Measurements from ENCODE around the gene P4HA2. TPM values are rescaled to one million over a fixed set of nuclear protein-coding genes. Genes with fewer than 3 reads are reported as not detected.
A peak's percentile ranks its signal among the peaks of the same experiment; 100 is the strongest.

P4HA2 gene
- total RNA-seq (2014; rRNA removed) (38.7 and 43.6 TPM in 2 replicates), Bru-seq, nascent RNA (percentile 52 among the genes with signal in this experiment), BruChase-seq, experiment 1, labeled RNA remaining after a 6-hour chase (percentile 59 among the genes with signal in this experiment), BruChase-seq, experiment 2, labeled RNA remaining after a 2-hour chase (percentile 57 among the genes with signal in this experiment)
- long read RNA-seq, transcript P4HA2-202 (15 exons, 2,313 nt): major isoform, 21 of 89 reads
- long read RNA-seq, transcript P4HA2-201 (16 exons, 2,230 nt): minor isoform, 8 of 89 reads
- long read RNA-seq, transcript P4HA2-203 (16 exons, 2,223 nt): minor isoform, 6 of 89 reads
- long read RNA-seq, partial matches to known transcripts: 11 of 89 reads
- long read RNA-seq, other reads (novel, unspliced or antisense): 43 of 89 reads

DNA sequence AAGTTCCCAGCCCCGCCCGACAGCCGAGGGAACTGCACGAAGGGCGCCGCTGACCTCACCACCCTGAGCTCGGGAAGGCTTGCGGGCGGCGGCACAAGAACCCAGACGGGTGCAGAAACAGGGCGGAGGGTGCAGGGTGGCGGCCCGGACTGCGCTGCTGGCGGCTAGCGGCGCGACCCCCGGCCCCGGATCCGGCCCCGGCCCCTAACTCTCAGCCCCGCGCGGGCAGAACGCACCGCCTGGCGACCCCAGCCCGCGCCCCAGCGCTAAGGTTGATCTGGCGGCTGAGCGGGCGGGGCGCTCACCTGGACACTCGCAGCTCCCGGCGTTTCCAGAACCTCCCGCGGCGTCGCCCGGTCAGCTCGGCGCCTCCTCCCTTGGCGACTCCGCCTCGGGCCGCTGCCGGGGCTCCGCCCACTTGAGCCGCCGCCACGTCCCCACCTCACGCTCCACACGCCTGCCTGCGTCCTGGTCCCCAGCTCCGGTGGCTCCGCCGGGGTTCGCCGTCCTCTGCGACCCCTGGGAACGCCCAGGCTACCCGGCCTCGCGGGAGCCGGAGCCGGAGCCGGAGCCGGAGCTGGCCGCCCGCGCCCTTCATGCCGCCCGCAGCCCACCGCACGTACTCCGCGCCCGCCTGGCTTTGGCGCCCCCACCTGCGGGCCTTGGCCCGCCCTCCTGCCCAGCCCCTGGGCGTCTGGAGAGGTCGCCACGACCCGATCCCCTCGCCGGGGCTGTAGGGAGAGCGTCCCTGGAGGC lies at the start of gene P4HA2:
Gene P4HA2 (minus strand): TSS at position 369 of the 756 bp plus-strand sequence. CDS start 9,227 bp downstream, outside the sequence.
- peak; percentile 79 for DNase-seq
- H3K9me3 ChIP-seq (ENCODE audit: low read length): no peaks in the 10 kb centered on the region
- H3K9me2 ChIP-seq (replicated peaks; ENCODE audit: low read length): no peaks in the 10 kb centered on the region
- H3K4me1 ChIP-seq (ENCODE audit: insufficient read depth, low read length): peaks cover 20% of the 10 kb centered on the region
- intact Hi-C loops (cut with micrococcal nuclease): loop anchor here (5.0 kb wide), 1 partner anchor 65 kb away; the partner anchor contains the start of gene SLC22A4
- H3K27me3 ChIP-seq (ENCODE audit: low read length): no peaks in the 10 kb centered on the region
- no peaks in the 10 kb centered on the region for H3K36me3 ChIP-seq (ENCODE audit: low read depth, low read length)
- ATAC-seq: peak; percentile 92
- POLR2A ChIA-PET (ENCODE audit: unreplicated experiment): interaction anchor here (0.7 kb wide), 2 partner anchors 37 to 134 kb away, joined by 3 to 5 read pairs; no protein-coding TSS in a partner anchor
- H2AFZ ChIP-seq (ENCODE audit: low read length): peak within 1 kb of the TSS; percentile 81
- peak within 1 kb of the TSS; percentile 30 for H3K27ac ChIP-seq (ENCODE audit: low read length)
- no peaks in the 10 kb centered on the region for H4K20me1 ChIP-seq (ENCODE audit: low read length)
- H3K9ac ChIP-seq (ENCODE audit: low read length): peak within 1 kb of the TSS; percentile 59
- TF ChIP-seq, protein P1, sequence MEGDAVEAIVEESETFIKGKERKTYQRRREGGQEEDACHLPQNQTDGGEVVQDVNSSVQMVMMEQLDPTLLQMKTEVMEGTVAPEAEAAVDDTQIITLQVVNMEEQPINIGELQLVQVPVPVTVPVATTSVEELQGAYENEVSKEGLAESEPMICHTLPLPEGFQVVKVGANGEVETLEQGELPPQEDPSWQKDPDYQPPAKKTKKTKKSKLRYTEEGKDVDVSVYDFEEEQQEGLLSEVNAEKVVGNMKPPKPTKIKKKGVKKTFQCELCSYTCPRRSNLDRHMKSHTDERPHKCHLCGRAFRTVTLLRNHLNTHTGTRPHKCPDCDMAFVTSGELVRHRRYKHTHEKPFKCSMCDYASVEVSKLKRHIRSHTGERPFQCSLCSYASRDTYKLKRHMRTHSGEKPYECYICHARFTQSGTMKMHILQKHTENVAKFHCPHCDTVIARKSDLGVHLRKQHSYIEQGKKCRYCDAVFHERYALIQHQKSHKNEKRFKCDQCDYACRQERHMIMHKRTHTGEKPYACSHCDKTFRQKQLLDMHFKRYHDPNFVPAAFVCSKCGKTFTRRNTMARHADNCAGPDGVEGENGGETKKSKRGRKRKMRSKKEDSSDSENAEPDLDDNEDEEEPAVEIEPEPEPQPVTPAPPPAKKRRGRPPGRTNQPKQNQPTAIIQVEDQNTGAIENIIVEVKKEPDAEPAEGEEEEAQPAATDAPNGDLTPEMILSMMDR (conservative IDR thresholded peaks at IDR 0.05; ENCODE audit: low read depth, low read length): 0 out of 2 replicates have a peak, but pooled peaks have one; percentile 16
- no peak for TF ChIP-seq EZH2 (IDR thresholded peaks at IDR 0.05; ENCODE audit: low read length, unreplicated experiment)
- BruUV-seq (replicated peaks): no TSS peak
- peaks cover 44% of the 10 kb centered on the region for H3K79me2 ChIP-seq (ENCODE audit: low read length)
- H3F3A ChIP-seq (ENCODE audit: low read length, unreplicated experiment): no peaks in the 10 kb centered on the region
- peak within 1 kb of the TSS; percentile 87 for H3K4me2 ChIP-seq (ENCODE audit: low read length)
- CTCF ChIA-PET: interaction anchor here (1.1 to 1.3 kb wide), 2 partner anchors 10 to 12 kb away, joined by 3 read pairs; no protein-coding TSS in a partner anchor
- peak within 1 kb of the TSS; percentile 69 for H3K4me3 ChIP-seq (ENCODE audit: low read length)

DNA sequence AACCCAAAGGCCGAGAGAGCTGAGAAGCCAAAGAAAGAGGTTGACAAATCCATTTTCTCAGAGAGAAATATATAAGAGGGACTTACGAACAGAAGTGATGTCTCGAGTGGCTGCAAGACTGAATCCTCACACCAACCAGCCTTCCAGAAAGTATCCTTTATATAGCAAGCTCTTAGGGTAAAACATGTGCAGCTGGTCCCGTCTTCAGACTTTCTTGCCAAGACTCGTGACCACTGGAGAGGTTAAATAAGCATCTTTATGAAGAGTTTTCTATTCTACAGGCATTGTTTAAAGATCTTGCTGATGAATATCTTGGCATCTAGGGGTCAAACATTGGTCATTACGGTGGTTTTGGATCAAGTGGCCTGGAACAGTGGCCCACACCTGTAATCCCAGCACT lies 49.6 kb upstream of the P4HA2 start:
- Histone ChIP-seq H4K20me1 (ENCODE audit: low read length) (no peaks in the 10 kb centered on the region), H3K36me3 (ENCODE audit: low read depth, low read length) (no peaks in the 10 kb centered on the region), H3K27me3 (ENCODE audit: low read length) (no peaks in the 10 kb centered on the region), H3K4me1 (ENCODE audit: insufficient read depth, low read length) (no peaks in the 10 kb centered on the region), H3K4me2 (ENCODE audit: low read length) (no peak overlapping the region), H3K79me2 (ENCODE audit: low read length) (no peaks in the 10 kb centered on the region), H2AFZ (ENCODE audit: low read length) (no peak overlapping the region), H3K9me3 (ENCODE audit: low read length) (no peaks in the 10 kb centered on the region), H3F3A (ENCODE audit: low read length, unreplicated experiment) (no peaks in the 10 kb centered on the region), H3K4me3 (ENCODE audit: low read length) (no peak overlapping the region), H3K9ac (ENCODE audit: low read length) (no peak overlapping the region), H3K27ac (ENCODE audit: low read length) (no peak overlapping the region), H3K9me2 (replicated peaks; ENCODE audit: low read length) (no peaks in the 10 kb centered on the region)
- CTCF ChIA-PET: no interaction called here
- DNase-seq (no peak), ATAC-seq (no peak)
- no TSS peak for BruUV-seq (replicated peaks)
- POLR2A ChIA-PET (ENCODE audit: unreplicated experiment): no interaction called here
- TF ChIP-seq, protein P1 (conservative IDR thresholded peaks at IDR 0.05; ENCODE audit: low read depth, low read length): no peak
- TF ChIP-seq EZH2 (IDR thresholded peaks at IDR 0.05; ENCODE audit: low read length, unreplicated experiment): no peak
- TF ChIP-seq EZH2phosphoT487 (IDR thresholded peaks at IDR 0.05; ENCODE audit: borderline replicate concordance, low read length): no peak
- intact Hi-C loops (cut with micrococcal nuclease): no loop called here
